ENCODE measurements around the gene NR2E1. TPM values are rescaled to one million over a fixed set of nuclear protein-coding genes. Genes with fewer than 3 reads are reported as not detected.

Gene NR2E1
- total and polyA plus RNA-seq, 2 of the 4 experiments (the other 2 are of a cell fraction): not detected

- no peak overlapping the region for H2BK120ac ChIP-seq (ENCODE audit: low read depth, low read length)
- peaks cover 14% of the 10 kb centered on the region for H3K9me3 ChIP-seq (ENCODE audit: control insufficient read depth, insufficient read depth, low read length)
- H3K4me3 ChIP-seq (ENCODE audit: insufficient read depth, low read depth, low read length): no peak overlapping the region
- no peak overlapping the region for H3K56ac ChIP-seq (ENCODE audit: extremely low read depth, insufficient read depth, low read length)
- H3K27me3 ChIP-seq (ENCODE audit: control insufficient read depth, insufficient read depth, low read length): peaks cover 76% of the 10 kb centered on the region
- no peak overlapping the region for H2AFZ ChIP-seq (replicated peaks; ENCODE audit: low read length, poor library complexity)
- H3K23ac ChIP-seq (ENCODE audit: low read depth, low read length): no peak overlapping the region
- H3K36me3 ChIP-seq (ENCODE audit: control insufficient read depth, insufficient read depth, low read length): no peaks in the 10 kb centered on the region
- no peak overlapping the region for H3K4me2 ChIP-seq (ENCODE audit: low read depth, low read length)
- dilution Hi-C loops (cut with HindIII; ENCODE audit: low sequenced_read_pairs, unreplicated experiment): no loop called here
- no TSS peak for BruUV-seq (replicated peaks)
- no peak overlapping the region for H2BK5ac ChIP-seq (ENCODE audit: low read depth, low read length, poor library complexity, severe bottlenecking)
- H4K91ac ChIP-seq (ENCODE audit: insufficient read depth, low read depth, low read length): no peak overlapping the region
- no peak overlapping the region for H3K9ac ChIP-seq (ENCODE audit: low read depth, low read length)
- H4K5ac ChIP-seq (ENCODE audit: low read depth, low read length): no peak overlapping the region
- no peak overlapping the region for H2AK5ac ChIP-seq (ENCODE audit: low read depth, low read length)
- no peak overlapping the region for H3K4ac ChIP-seq (ENCODE audit: low read depth, low read length)
- H3K4me1 ChIP-seq (ENCODE audit: control insufficient read depth, insufficient read depth, low read length): no peaks in the 10 kb centered on the region; the same call in 1 of the 2 replicates
- in situ Hi-C loops (cut with MboI; ENCODE audit: low sequenced_read_pairs): no loop called here
- ChIA-PET CTCF (no interaction called here), POLR2A (ENCODE audit: unreplicated experiment) (no interaction called here)
- TF ChIP-seq MAFK (IDR thresholded peaks at IDR 0.05; ENCODE audit: low read depth, low read length) (no peak), ELK1 (IDR thresholded peaks at IDR 0.05; ENCODE audit: borderline replicate concordance, low read depth, low read length) (no peak), BHLHE40 (IDR thresholded peaks at IDR 0.05; ENCODE audit: low read depth, low read length) (no peak)
- ATAC-seq (ENCODE audit: low read depth) (no peak), DNase-seq (no peak)
- H3K27ac ChIP-seq (ENCODE audit: insufficient read depth, low read length): no peak overlapping the region
- H2BK15ac ChIP-seq (ENCODE audit: low read depth, low read length): no peak overlapping the region
- H2BK20ac ChIP-seq (ENCODE audit: low read depth, low read length): no peak overlapping the region
- no peak overlapping the region for H4K8ac ChIP-seq (ENCODE audit: low read depth in 2 of 2, low read length in 2 of 2)
- no peaks in the 10 kb centered on the region for H3K9me1 ChIP-seq (ENCODE audit: insufficient read depth, low read length)
- H2AK9ac ChIP-seq (replicated peaks; ENCODE audit: low read depth, low read length, poor library complexity): no peak overlapping the region
- no peaks in the 10 kb centered on the region for H4K20me1 ChIP-seq (ENCODE audit: insufficient read depth, low read length)
- intact Hi-C loops (cut with micrococcal nuclease): no loop called here
- H3K79me1 ChIP-seq (ENCODE audit: low read depth in 1 of 2, low read length in 2 of 2): no peaks in the 10 kb centered on the region
- H3K14ac ChIP-seq (replicated peaks; ENCODE audit: low read depth, low read length): no peak overlapping the region
- no peak overlapping the region for H3K18ac ChIP-seq (ENCODE audit: low read depth, low read length)
- WGBS, 2 experiments (ENCODE audit: extremely low coverage in 2 of 2, insufficient read length in 1 of 2): 3% methylated on average over 33 of the region's 60 CpGs; no CpG with 5 or more reads in 1 of the 2 experiments
Observed at GRCh38 chr6:108157234-108157980, 8.4 kb upstream of the NR2E1 start.

Data from IMR-90 (cell line).